ENCODE data around the gene SLC38A8.

The SLC38A8 gene

GRCh38 chr16:84048871-84049270, 6.3 kb upstream of the SLC38A8 start:
- DNase-seq (ENCODE audit: low spot score), result no peak

GRCh38 chr16:84048270-84048669, 5.7 kb upstream of the SLC38A8 start:
- DNase-seq (ENCODE audit: low spot score), result no peak

GRCh38 chr16:84047626-84048025, 5.0 kb upstream of the SLC38A8 start:
- DNase-seq (ENCODE audit: low spot score), result no peak

GRCh38 chr16:84047206-84047605, 4.6 kb upstream of the SLC38A8 start:
- no peak for DNase-seq (ENCODE audit: low spot score)

- no peak for DNase-seq (ENCODE audit: low spot score)
Measured at GRCh38 chr16:84045818-84046470, 3.3 kb upstream of the SLC38A8 start.

GRCh38 chr16:84045001-84045817, 2.6 kb upstream of the SLC38A8 start:
- DNase-seq (ENCODE audit: low spot score), result no peak

GRCh38 chr16:84044118-84044488, 1.5 kb upstream of the SLC38A8 start:
- DNase-seq (ENCODE audit: low spot score), result no peak

- no peak for DNase-seq (ENCODE audit: low spot score)
Measured at GRCh38 chr16:84043486-84044117, 1.0 kb upstream of the SLC38A8 start.

GRCh38 chr16:84042879-84043485, 387 bp upstream of the SLC38A8 start:
- no peak for DNase-seq (ENCODE audit: low spot score)

- no peak for DNase-seq (ENCODE audit: low spot score)
Measured at GRCh38 chr16:84041881-84042280, 714 bp downstream of the SLC38A8 start.

- no peak for DNase-seq (ENCODE audit: low spot score)
Measured at GRCh38 chr16:84040823-84041820, 1.5 kb downstream of the SLC38A8 start.

GRCh38 chr16:84040226-84040822, 2.3 kb downstream of the SLC38A8 start:
- DNase-seq (ENCODE audit: low spot score), result no peak

- no peak for DNase-seq (ENCODE audit: low spot score)
Measured at GRCh38 chr16:84039696-84040095, 2.9 kb downstream of the SLC38A8 start.

- DNase-seq (ENCODE audit: low spot score), result no peak
Measured at GRCh38 chr16:84038469-84038868, 4.1 kb downstream of the SLC38A8 start.

GRCh38 chr16:84036982-84037425, 5.6 kb downstream of the SLC38A8 start:
- no peak for DNase-seq (ENCODE audit: low spot score)

GRCh38 chr16:84036131-84036530, 6.5 kb downstream of the SLC38A8 start:
- DNase-seq (ENCODE audit: low spot score), result no peak

GRCh38 chr16:84034516-84034915, 8.1 kb downstream of the SLC38A8 start:
- DNase-seq (ENCODE audit: low spot score), result no peak

GRCh38 chr16:84033251-84034195, 9.1 kb downstream of the SLC38A8 start:
- no peak for DNase-seq (ENCODE audit: low spot score)

- DNase-seq (ENCODE audit: low spot score), result no peak
Measured at GRCh38 chr16:84032458-84033178, 10.0 kb downstream of the SLC38A8 start.

Measured in CD4-positive, alpha-beta T cell treated with Interleukin-15 for 4 hours (primary cell).